NCI-H2227 treated with DMSO at 0.1 percent for 48 hours (cell line): ENCODE results near the gene MUSK.
"Not testable (repeated sequence)": the region's sequence is repeated elsewhere in the genome, so short reads cannot be mapped to it uniquely, and the experiment has no call there.

Source experiments
- DNase-seq: peaks from one replicate; lab custom pipeline; 2025; lab: John Stamatoyannopoulos, UW

Gene MUSK

GRCh38 chr9:110810262-110810976, 141.8 kb downstream of the MUSK start:
- no peak for DNase-seq

- DNase-seq, result no peak
Observed at GRCh38 chr9:110812886-110813285, 144.3 kb downstream of the MUSK start.

DNA sequence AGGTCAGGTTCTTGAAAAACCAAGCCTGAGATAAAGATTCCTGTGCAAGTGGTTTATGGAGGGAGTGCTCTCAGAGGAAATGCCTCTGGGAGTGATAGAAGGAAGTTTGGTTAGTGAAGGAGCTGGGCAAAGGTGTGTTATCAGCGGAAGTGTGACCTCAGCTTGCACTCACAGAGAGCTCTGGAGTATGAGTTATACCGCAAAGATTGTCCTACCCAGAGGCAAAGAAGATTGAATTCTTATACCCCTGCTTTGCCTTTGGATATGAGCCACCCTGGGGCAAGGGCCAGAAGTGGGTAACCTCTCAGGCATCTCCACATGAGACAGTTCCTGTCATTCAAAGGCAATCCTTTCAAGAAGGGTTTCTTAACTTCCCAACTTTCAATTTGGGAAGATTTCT, 145.6 kb downstream of the MUSK start:
- no peak for DNase-seq

GRCh38 chr9:110815361-110815760, 146.8 kb downstream of the MUSK start:
- DNase-seq, result no peak

- no peak for DNase-seq
Observed at GRCh38 chr9:110820381-110820780, 151.8 kb downstream of the MUSK start.

- no peak for DNase-seq
Observed at GRCh38 chr9:110821064-110821463, 152.5 kb downstream of the MUSK start.

- not testable (repeated sequence) for DNase-seq
Observed at GRCh38 chr9:110825129-110825528, 156.5 kb downstream of the MUSK start.

DNA sequence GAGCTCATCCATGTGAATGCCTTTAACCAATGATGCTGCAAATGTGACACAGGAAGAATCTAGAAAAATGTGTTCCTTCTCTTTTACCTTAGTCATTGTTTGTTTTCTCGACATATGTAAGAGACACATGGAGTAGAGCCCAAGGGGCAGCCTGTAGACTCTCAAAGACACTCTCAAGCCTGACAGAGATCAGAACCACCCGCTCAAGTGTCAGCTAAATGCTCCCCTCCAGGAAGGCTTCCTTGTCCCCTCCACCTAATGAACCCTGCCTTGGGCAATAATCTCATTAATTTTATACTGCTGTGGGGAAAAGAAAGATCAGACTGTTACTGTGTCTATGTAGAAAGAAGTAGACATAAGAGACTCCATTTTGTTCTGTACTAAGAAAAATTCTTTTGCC, 157.4 kb downstream of the MUSK start:
- DNase-seq, result no peak

DNA sequence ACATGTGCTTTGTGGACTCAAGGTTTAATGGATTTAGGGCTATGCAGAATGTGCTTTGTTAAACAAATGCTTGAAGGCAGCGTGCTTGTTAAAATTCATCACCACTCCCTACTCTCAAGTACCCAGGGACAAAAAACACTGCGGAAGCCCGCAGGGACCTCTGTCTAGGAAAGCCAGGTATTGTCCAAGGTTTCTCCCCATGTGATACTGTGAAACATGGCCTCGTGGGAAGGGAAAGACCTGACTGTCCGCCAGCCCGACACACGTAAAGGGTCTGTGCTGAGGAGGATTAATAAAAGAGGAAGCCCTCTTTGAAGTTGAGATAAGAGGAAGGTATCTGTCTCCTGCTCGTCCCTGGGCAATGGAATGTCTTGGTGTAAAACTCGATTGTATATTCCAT, 157.8 kb downstream of the MUSK start:
- DNase-seq, result not testable (repeated sequence)

- DNase-seq, result no peak
Observed at GRCh38 chr9:110828264-110828663, 159.7 kb downstream of the MUSK start.

GRCh38 chr9:110830495-110830894, 161.9 kb downstream of the MUSK start:
- no peak for DNase-seq

GRCh38 chr9:110832926-110833325, 164.3 kb downstream of the MUSK start:
- DNase-seq, result no peak

DNA sequence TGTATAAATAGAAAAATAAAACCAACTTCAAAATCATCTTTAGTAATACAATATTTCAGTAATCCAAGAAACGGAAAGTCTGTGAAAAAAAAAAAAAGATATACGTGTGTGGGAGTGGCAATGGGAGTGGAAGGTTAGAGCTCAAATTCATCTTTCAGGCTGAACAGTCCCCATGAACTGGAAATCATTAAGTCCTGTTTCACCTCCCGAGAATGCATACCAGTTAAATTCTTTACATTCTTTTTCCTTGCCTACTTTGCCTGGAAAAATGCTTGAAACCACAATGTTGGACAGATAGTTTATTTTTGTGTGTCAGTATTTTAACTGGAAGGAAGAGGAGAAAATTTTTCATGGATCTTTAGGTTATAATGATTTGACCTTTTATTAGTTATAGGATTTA, 166.8 kb downstream of the MUSK start:
- no peak for DNase-seq

DNA sequence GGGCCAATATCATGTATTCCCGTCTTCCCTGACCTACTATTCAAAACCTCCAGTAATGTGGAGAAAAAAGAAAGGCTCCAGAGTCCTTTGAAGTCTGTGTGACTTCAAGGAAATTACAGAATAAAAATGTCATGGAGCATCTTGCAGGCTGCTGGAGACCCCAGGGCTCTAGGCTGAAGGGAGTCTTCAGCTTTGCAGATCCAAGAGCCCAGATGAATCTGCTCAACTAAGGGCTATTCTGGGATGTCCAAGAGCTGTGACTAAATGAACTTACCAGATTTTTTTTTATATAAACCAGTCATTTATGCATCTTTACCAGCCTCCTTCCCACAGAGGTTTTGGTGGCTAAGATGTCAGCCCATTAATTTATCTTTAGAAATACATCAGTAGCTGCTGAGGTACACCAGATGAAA, 167.3 kb downstream of the MUSK start:
- no peak for DNase-seq

- no peak for DNase-seq
Observed at GRCh38 chr9:110837401-110838005, 168.9 kb downstream of the MUSK start.

- no peak for DNase-seq
Observed at GRCh38 chr9:110842169-110842568, 173.6 kb downstream of the MUSK start.

GRCh38 chr9:110842986-110843385, 174.4 kb downstream of the MUSK start:
- no peak for DNase-seq

GRCh38 chr9:110844121-110844520, 175.5 kb downstream of the MUSK start:
- DNase-seq, result no peak

GRCh38 chr9:110846215-110846614, 177.6 kb downstream of the MUSK start:
- DNase-seq, result no peak

DNA sequence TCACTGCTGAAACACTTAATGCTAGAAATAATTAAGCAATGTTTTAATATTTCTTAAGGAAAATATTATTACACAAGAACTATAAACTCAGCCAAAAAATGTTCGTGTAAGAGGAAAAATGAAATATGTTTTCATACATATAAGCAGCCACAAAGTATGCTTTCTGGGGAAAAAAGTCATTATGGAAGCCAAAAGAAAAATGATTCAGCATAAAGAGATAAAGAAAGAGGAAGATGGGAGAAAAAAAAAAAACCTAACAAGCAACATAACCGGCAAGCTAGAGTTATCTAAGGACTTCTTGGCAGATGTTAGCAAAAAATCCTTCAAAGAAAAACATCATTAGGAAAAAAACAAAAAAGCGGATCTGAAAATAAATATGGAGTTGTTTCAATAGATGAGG, 179.1 kb downstream of the MUSK start:
- no peak for DNase-seq

DNA sequence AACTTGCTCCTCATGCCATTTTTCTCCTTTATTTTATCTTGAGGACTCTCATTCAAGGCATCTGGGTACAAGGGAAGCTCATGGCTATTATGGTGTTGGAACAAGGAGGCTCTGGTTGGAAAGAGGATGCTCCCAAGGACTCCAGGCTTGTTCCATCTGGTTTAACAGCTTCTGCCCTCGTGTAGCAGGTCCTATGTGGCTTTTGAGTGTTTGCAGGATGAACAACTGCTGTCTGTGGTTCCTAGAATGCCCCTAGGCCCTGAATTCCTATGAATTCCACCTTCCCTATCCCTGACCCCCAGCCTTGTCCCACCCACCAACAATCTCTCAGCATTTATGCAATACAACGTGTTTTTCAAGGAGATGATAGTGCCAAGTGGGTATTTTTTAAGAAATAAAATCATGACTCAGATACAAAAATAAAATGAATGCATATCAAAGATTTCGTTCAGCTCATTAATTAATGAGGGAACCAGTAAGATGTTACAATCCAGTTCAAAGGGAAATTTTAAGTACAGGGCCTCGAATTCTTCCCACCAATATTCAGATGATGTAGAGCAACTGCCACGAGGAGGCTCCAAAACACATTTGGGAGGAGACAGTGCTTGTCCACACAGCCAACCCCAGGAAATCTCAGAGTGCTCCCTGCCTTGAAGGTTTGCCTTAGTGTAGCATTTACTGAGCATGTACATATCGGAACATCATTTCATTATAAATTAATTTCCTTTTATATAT, 182.0 kb downstream of the MUSK start:
- DNase-seq, result no peak
